Cardiac muscle cell (in vitro differentiated cells and primary cell): Measurements from ENCODE around the gene ORC1. TPM values are rescaled to one million over a fixed set of nuclear protein-coding genes. Genes with fewer than 3 reads are reported as not detected.
A peak's percentile ranks its signal among the peaks of the same experiment; 100 is the strongest.

Experiments used
- DNase-seq, 2 donors: peaks; one replicate each; pipeline versions ENCODE4 v3.0.0 to v3.0.0-alpha.2; 2010 to 2017; ENCODE audit warnings: low read depth in 1 of 2, low spot score in 1 of 2
- H3K27ac ChIP-seq: fragments of 200-600 bp; sonication (generic); 2 replicates; pipeline ENCODE4 v1.5.1; 2016
- H3K27me3 ChIP-seq: fragments of 200-600 bp; sonication (generic); 2 replicates; pipeline ENCODE4 v1.6.0; 2016; ENCODE audit warnings: control low read depth
- H3K36me3 ChIP-seq: fragments of 200-600 bp; sonication (generic); 2 replicates; pipeline ENCODE4 v1.5.1; 2016; ENCODE audit warnings: control low read depth
- H3K4me1 ChIP-seq: fragments of 200-600 bp; sonication (generic); 2 replicates; pipeline ENCODE4 v1.8.1; 2017; ENCODE audit warnings: low read depth, mild to moderate bottlenecking, mixed run types
- H3K4me3 ChIP-seq: fragments of 200-600 bp; sonication (generic); 2 replicates; pipeline ENCODE4 v1.5.1; 2016; ENCODE audit warnings: mild to moderate bottlenecking
- H3K9me3 ChIP-seq: fragments of 200-600 bp; sonication (generic); 2 replicates; pipeline ENCODE4 v1.5.1; 2017; ENCODE audit warnings: low read depth, mild to moderate bottlenecking, control low read depth
- polyA plus RNA-seq: library from polyadenylated mRNA; unstranded; fragments of >200 nt; fragmentation: Nextera tagmentation; extraction: Ambion mirVana; gene quantifications from 2 replicates; pipeline ENCODE4 v1.2.1, GENCODE V29; 2016
- total RNA-seq: library from RNA; depleted of rRNA; stranded (reverse); fragments of >200 nt; gene quantifications from 2 replicates; pipeline ENCODE4 v1.2.3, GENCODE V29; 2016
- TF ChIP-seq, protein P1 (sequence below): IDR thresholded peaks from 2 replicates; pipeline ENCODE4 v1.5.1; 2012; ENCODE audit warnings: low read depth, mild to moderate bottlenecking, low read length

ORC1 gene
- total RNA-seq (2.2 and 4.5 TPM in 2 replicates), polyA plus RNA-seq (3.4 and 4.6 TPM in 2 replicates)

DNA sequence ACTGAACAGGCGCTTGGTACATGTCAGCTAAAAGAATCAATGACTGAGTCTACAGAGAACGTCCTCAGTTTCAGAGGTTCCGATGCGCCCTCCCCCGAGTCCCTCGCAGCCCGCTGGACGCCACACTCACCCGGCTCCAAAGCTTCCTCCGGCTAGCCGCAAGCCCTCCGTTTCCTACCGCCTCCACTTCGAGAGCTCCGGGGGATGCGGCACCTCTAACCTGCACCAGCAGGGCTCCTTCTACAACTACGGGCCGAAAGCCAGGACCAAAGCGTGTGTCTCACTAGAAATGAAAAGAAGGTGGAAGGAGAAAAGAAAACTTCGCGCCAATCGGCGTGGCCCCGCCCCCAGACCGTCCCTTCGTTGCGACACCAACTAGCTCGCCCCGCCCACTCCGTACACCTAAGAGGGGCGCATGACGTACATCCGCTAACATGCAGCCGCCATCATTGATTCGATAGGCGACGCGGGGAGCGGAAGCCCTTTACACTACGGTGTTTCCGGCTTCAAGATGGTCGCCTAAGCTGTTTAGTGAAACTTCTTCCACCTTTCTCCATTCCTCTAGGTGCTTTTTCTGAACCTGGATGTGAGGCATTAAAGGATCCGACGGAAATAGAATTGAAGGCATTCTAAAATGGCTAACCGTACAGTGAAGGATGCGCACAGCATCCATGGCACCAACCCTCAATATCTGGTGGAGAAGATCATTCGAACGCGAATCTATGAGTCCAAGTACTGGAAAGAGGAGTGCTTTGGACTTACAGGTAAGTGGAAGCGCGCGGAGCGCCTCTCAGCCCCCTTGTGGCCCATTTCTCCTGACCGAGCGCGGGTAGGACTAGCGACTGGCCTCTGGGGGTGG, at the start of gene ORC1, which contains the start of gene PRPF38A:
Gene ORC1, minus strand, starts transcription at position 308 of the 859 bp plus-strand sequence. CDS start 2,200 bp downstream, outside the sequence.
Gene PRPF38A, plus strand, starts transcription at position 487 of the 859 bp plus-strand sequence. Its CDS starts 148 bp downstream, at position 635.
- Histone ChIP-seq H3K9me3 (no peaks in the 10 kb centered on the region), H3K4me3 (peak within 1 kb of the TSS; percentile 80), H3K36me3 (peaks cover 4% of the 10 kb centered on the region), H3K4me1 (no peaks in the 10 kb centered on the region), H3K27ac (peak within 1 kb of the TSS; percentile 92), H3K27me3 (no peaks in the 10 kb centered on the region)
- DNase-seq = peak; percentile 98 to 100
- TF ChIP-seq, protein P1, sequence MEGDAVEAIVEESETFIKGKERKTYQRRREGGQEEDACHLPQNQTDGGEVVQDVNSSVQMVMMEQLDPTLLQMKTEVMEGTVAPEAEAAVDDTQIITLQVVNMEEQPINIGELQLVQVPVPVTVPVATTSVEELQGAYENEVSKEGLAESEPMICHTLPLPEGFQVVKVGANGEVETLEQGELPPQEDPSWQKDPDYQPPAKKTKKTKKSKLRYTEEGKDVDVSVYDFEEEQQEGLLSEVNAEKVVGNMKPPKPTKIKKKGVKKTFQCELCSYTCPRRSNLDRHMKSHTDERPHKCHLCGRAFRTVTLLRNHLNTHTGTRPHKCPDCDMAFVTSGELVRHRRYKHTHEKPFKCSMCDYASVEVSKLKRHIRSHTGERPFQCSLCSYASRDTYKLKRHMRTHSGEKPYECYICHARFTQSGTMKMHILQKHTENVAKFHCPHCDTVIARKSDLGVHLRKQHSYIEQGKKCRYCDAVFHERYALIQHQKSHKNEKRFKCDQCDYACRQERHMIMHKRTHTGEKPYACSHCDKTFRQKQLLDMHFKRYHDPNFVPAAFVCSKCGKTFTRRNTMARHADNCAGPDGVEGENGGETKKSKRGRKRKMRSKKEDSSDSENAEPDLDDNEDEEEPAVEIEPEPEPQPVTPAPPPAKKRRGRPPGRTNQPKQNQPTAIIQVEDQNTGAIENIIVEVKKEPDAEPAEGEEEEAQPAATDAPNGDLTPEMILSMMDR = peak; percentile 63

DNA sequence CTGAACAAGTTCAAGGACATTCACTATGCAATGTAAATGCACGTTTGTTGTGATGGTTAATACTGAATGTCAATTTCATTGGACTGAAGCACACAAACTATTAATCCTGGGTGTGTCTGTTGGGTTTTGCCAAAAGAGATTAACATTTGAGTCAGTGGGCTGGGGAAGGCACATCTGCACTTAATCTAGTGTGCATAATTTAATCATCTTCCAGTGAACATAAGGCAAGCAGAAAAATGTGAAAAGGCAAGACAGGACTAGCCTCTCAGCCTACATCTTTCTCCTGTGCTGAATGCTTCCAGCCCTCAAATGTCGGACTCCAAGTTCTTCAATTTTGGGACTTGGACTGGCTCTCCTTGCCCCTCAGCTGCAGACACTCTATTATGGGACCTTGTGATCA, 40.2 kb upstream of the ORC1 start:
- Histone ChIP-seq H3K9me3 (no peaks in the 10 kb centered on the region), H3K27ac (no peak overlapping the region), H3K4me3 (no peak overlapping the region), H3K36me3 (peaks cover 35% of the 10 kb centered on the region), H3K4me1 (no peaks in the 10 kb centered on the region), H3K27me3 (no peaks in the 10 kb centered on the region)
- no peak for DNase-seq
- TF ChIP-seq, protein P1 = no peak

DNA sequence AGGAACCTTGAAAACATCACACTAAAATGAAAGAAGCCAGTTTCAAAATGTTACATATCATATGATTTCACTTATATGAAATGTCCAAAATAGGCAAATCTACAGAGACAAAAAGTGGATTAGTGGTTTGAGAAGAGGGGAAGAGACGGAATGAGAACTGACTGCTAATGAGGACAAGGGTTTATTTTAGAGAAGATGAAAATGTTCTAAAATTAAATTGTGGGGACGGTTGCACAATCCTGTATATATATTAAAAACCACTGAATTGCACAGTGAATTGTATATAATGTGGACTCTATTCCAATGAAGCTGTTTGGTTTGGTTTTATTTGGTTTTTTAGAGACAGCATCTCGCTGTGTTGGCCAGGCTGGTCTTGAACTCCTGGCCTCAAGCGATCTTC, 35.8 kb upstream of the ORC1 start:
- TF ChIP-seq, protein P1 = no peak
- Histone ChIP-seq H3K9me3 (no peaks in the 10 kb centered on the region), H3K4me1 (no peaks in the 10 kb centered on the region), H3K36me3 (peaks cover 52% of the 10 kb centered on the region), H3K27me3 (no peaks in the 10 kb centered on the region), H3K27ac (no peak overlapping the region), H3K4me3 (no peak overlapping the region)
- DNase-seq = no peak

DNA sequence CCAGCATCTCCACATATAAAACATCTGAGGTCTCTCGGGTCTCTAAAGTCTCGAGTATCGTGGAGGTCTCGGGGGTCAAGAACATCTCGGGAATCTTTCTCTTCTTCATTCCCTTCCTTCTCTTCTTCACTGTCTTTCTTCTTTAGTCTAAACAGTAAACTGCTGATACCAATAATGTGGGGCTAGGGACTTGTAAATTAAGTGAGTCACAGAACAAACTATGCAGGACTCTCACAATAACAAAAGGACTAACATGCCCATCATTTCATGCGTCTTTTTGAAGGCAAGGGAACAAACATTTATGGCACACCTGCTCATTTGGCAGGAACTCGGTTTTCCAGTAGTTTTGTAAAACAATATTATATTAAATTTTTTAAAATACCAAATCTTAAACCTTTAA, 32.6 kb upstream of the ORC1 start:
- H3K27ac ChIP-seq = no peak overlapping the region

DNA sequence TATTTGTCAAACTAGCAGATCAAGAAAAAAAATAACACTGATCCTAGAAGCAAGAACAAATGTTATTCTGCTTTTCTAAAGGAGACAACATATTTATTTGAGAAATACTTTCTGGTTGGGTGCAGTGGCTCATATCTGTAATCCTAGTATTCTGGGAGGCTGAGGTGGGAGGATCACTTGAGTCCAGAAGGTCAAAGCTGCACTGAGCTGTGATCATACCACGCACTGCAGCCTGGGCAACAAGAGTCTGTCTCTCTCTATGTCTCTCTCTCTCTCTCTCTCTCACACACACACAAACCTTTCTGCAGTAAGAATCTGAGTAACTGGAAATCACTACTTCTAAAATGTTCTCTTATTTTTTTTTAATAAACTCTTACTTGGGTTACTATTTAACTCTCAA, 31.4 kb upstream of the ORC1 start:
- no peak overlapping the region for H3K27ac ChIP-seq

More for the DNA sequence above, 32.6 kb upstream of the ORC1 start:
- Histone ChIP-seq H3K9me3 (no peaks in the 10 kb centered on the region), H3K27me3 (no peaks in the 10 kb centered on the region), H3K36me3 (peaks cover 60% of the 10 kb centered on the region), H3K4me3 (no peak overlapping the region), H3K4me1 (no peaks in the 10 kb centered on the region)
- TF ChIP-seq, protein P1 = no peak
- DNase-seq = no peak

More for the DNA sequence above, 31.4 kb upstream of the ORC1 start:
- H3K36me3 ChIP-seq = peaks cover 66% of the 10 kb centered on the region
- H3K27me3 ChIP-seq = no peaks in the 10 kb centered on the region
- DNase-seq = no peak
- TF ChIP-seq, protein P1 = no peak
- no peak overlapping the region for H3K4me3 ChIP-seq
- no peaks in the 10 kb centered on the region for H3K4me1 ChIP-seq
- H3K9me3 ChIP-seq = no peaks in the 10 kb centered on the region
